Stomach (tissue), 4 donors: ENCODE data around the gene DOCK9.

ENCODE experiments used
- POLR2A ChIP-seq, 4 donors: fragments of 450-650 bp; IDR thresholded peaks; one replicate each; pipeline ENCODE4 v1.6.1; 2016; ENCODE audit warnings: antibody characterized with exemption in 4 of 4, control low read depth in 2 of 4, mild to moderate bottlenecking in 1 of 4, moderate library complexity in 1 of 4
- POLR2AphosphoS5 ChIP-seq, 3 donors: sonication (generic); formaldehyde crosslinking; IDR thresholded peaks; one replicate each; pipeline ENCODE4 v1.6.1; 2016; ENCODE audit warnings: antibody characterized with exemption in 3 of 3
- TF ChIP-seq, protein P1 (sequence below), 7 experiments: fragments of 450-650 bp in 4 of 7; fragments of 200-600 bp in 3 of 7; sonication (generic) in 3 of 7; IDR thresholded peaks; one replicate each; pipeline ENCODE4 v1.5.1; 2016 to 2019; ENCODE audit warnings: antibody characterized with exemption in 7 of 7, control low read depth in 2 of 7, mild to moderate bottlenecking in 1 of 7

DNA sequence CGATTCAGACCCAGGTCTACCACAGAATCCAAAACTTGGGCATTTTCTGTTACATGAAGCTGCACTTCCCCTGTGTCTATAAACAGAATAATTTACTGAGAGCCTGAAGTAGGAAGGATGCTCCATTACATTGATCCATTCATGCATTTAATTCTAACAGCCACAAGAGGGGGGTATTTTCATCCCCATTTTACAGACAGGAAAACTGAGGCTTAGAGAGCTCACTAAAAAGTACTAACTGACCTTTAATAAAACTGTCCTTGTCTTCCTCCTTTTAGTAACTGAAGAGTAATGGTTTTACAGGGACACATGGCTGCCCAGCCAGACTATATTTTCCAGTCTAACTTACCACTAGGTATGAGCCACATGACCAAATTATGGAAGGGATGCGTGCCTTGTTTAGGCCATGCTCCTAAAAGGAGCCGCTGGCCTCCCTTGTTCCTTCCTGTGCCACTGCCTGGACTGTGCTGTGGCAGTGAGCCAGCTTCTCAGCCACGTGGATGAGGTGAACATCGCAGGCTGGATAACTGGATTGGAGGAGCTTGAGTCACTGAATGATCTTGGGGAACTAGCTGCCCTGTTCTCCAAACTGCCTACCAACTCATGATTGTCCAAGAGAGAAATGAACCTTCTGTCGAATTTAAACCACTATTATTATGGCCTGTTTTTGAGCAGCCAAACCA is 108.3 kb downstream of the DOCK9 start:
- TF ChIP-seq POLR2A (IDR thresholded peaks at IDR 0.05) (no peak), POLR2AphosphoS5 (IDR thresholded peaks at IDR 0.05) (no peak)
- TF ChIP-seq, protein P1, sequence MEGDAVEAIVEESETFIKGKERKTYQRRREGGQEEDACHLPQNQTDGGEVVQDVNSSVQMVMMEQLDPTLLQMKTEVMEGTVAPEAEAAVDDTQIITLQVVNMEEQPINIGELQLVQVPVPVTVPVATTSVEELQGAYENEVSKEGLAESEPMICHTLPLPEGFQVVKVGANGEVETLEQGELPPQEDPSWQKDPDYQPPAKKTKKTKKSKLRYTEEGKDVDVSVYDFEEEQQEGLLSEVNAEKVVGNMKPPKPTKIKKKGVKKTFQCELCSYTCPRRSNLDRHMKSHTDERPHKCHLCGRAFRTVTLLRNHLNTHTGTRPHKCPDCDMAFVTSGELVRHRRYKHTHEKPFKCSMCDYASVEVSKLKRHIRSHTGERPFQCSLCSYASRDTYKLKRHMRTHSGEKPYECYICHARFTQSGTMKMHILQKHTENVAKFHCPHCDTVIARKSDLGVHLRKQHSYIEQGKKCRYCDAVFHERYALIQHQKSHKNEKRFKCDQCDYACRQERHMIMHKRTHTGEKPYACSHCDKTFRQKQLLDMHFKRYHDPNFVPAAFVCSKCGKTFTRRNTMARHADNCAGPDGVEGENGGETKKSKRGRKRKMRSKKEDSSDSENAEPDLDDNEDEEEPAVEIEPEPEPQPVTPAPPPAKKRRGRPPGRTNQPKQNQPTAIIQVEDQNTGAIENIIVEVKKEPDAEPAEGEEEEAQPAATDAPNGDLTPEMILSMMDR (IDR thresholded peaks at IDR 0.05), result no peak
